KMS-11 (cell line): ENCODE results near the gene PELI3.

Experiments used
- H2AFZ ChIP-seq: fragments of 200-600 bp; sonication (generic); 2 replicates; pipeline ENCODE4 v1.6.1; 2016; ENCODE audit warnings: antibody characterized with exemption, mixed run types, low read depth
- H3K27ac ChIP-seq: fragments of 200-600 bp; sonication (generic); 2 replicates; pipeline ENCODE4 v1.6.1; 2016; ENCODE audit warnings: mild to moderate bottlenecking, mixed run types
- H3K27me3 ChIP-seq: fragments of 200-600 bp; sonication (generic); 2 replicates; pipeline ENCODE4 v1.6.1; 2017; ENCODE audit warnings: mild to moderate bottlenecking, low read depth, mixed run types, moderate library complexity; ENCODE audit not compliant: insufficient read depth
- H3K36me3 ChIP-seq: fragments of 200-600 bp; sonication (generic); 2 replicates; pipeline ENCODE4 v1.6.1; 2017; ENCODE audit warnings: mild to moderate bottlenecking, mixed run types; ENCODE audit not compliant: insufficient read depth
- H3K4me1 ChIP-seq: fragments of 200-600 bp; sonication (generic); 2 replicates; pipeline ENCODE4 v1.6.1; 2016; ENCODE audit warnings: mild to moderate bottlenecking, low read depth, mixed run types; ENCODE audit not compliant: poor library complexity, severe bottlenecking
- H3K4me2 ChIP-seq: fragments of 200-600 bp; sonication (generic); 2 replicates; pipeline ENCODE4 v1.7.0; 2016; ENCODE audit warnings: mild to moderate bottlenecking, mixed run types
- H3K4me3 ChIP-seq: fragments of 200-600 bp; sonication (generic); IDR thresholded peaks from 2 replicates; pipeline ENCODE4 v1.6.1; 2017; ENCODE audit warnings: low read depth, low read length, mixed read lengths; ENCODE audit not compliant: insufficient read depth
- H3K79me2 ChIP-seq: fragments of 200-600 bp; sonication (generic); 2 replicates; pipeline ENCODE4 v1.6.1; 2016; ENCODE audit warnings: low read depth, mixed run types; ENCODE audit not compliant: insufficient read depth
- H3K9ac ChIP-seq: fragments of 200-600 bp; sonication (generic); 2 replicates; pipeline ENCODE4 v1.6.1; 2016; ENCODE audit warnings: mild to moderate bottlenecking, mixed run types
- H4K20me1 ChIP-seq: fragments of 200-600 bp; sonication (generic); 2 replicates; pipeline ENCODE4 v1.6.1; 2016; ENCODE audit warnings: mild to moderate bottlenecking, mixed run types; ENCODE audit not compliant: insufficient read depth
- TF ChIP-seq, protein P1 (sequence below): fragments of 200-600 bp; sonication (generic); conservative IDR thresholded peaks from 2 replicates; pipeline ENCODE4 v1.6.1; 2017; ENCODE audit warnings: low read depth, mild to moderate bottlenecking, antibody characterized with exemption, low read length, moderate library complexity, mixed read lengths

The PELI3 gene, protein sequence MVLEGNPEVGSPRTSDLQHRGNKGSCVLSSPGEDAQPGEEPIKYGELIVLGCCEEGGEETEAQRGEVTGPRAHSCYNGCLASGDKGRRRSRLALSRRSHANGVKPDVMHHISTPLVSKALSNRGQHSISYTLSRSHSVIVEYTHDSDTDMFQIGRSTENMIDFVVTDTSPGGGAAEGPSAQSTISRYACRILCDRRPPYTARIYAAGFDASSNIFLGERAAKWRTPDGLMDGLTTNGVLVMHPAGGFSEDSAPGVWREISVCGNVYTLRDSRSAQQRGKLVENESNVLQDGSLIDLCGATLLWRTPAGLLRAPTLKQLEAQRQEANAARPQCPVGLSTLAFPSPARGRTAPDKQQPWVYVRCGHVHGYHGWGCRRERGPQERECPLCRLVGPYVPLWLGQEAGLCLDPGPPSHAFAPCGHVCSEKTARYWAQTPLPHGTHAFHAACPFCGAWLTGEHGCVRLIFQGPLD

DNA sequence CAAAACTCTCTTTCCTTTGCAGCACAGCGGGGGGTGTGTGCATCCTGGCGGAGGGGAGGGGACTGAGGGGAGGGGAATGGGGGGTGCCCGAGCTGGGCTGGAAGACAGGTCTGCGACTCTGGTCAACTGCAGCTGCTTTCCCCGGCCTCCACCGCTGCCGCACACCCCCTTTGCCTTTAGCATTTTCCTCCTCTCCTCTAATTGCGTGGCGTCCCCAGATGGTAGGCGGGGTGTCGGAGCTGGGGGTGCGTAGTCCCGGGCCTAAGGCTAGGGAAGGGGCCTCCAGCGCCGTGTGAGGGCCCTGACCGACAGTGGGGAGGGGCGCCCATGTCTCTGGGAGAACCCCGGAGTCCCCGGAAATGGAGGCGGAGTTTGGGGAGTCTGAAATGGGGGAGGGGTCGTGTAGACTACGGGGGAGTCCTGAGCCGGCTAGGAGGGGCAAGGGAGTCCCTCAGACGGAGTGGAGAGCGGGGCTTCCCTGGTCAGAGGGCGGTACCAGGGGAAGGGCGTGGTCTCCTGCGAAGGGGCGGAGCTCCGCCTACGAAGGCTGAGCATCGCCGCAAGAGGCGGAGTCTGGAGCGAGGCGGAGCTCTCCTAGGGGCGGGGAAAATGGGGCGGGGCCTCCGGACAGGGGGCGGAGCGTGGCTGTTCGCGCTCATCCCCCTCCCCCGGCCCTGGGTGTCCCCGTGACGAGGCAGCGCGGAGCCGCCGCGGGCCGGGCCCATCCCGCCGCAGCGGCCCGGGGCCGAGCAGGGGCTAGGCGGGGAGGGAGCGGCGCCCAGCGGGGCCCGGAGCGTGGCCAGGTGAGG lies at the start of gene PELI3:
PELI3 (plus strand) TSS at position 681 of the 809 bp plus-strand sequence. CDS start 1,224 bp downstream, outside the sequence.
- peaks cover 5% of the 10 kb centered on the region for H3K4me1 ChIP-seq
- TF ChIP-seq, protein P1, sequence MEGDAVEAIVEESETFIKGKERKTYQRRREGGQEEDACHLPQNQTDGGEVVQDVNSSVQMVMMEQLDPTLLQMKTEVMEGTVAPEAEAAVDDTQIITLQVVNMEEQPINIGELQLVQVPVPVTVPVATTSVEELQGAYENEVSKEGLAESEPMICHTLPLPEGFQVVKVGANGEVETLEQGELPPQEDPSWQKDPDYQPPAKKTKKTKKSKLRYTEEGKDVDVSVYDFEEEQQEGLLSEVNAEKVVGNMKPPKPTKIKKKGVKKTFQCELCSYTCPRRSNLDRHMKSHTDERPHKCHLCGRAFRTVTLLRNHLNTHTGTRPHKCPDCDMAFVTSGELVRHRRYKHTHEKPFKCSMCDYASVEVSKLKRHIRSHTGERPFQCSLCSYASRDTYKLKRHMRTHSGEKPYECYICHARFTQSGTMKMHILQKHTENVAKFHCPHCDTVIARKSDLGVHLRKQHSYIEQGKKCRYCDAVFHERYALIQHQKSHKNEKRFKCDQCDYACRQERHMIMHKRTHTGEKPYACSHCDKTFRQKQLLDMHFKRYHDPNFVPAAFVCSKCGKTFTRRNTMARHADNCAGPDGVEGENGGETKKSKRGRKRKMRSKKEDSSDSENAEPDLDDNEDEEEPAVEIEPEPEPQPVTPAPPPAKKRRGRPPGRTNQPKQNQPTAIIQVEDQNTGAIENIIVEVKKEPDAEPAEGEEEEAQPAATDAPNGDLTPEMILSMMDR, result no peak

DNA sequence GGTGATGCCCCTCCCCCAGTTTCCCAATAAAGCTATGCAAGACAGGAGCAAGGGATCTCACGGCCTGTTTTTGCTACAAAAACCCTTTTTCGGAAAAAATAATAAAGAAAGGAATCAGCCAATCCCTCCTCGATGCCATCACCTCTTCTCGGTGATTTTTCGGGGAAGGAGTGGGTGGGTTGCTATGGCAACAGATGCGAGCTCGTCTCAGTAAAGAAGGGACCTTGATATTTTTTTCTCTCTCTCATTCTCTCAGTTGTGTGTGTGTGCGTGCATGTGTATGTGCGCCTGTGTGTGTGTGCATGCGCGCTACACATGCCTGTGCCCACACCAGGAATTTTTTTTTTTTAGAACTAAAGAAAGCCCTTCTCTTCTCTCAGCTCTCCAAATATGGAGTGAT lies 49.7 kb upstream of the PELI3 start:
- H3K9ac ChIP-seq, result no peak overlapping the region
- no peaks in the 10 kb centered on the region for H4K20me1 ChIP-seq
- no peak overlapping the region for H3K27ac ChIP-seq
- H3K4me3 ChIP-seq, result no peak overlapping the region
- no peak overlapping the region for H3K4me2 ChIP-seq
- H3K4me1 ChIP-seq, result peaks cover 13% of the 10 kb centered on the region
- TF ChIP-seq, protein P1, result no peak
- no peaks in the 10 kb centered on the region for H3K79me2 ChIP-seq
- H2AFZ ChIP-seq, result no peak overlapping the region
- H3K27me3 ChIP-seq, result peaks cover 60% of the 10 kb centered on the region
- H3K36me3 ChIP-seq, result no peaks in the 10 kb centered on the region

More for the DNA sequence above, at the start of gene PELI3:
- Histone ChIP-seq H3K27ac (no peak within 1 kb of the TSS), H3K79me2 (no peaks in the 10 kb centered on the region), H3K36me3 (no peaks in the 10 kb centered on the region), H2AFZ (peak within 1 kb of the TSS; percentile 91), H3K27me3 (no peaks in the 10 kb centered on the region), H4K20me1 (no peaks in the 10 kb centered on the region), H3K9ac (no peak within 1 kb of the TSS; the same call in 1 of the 2 replicates), H3K4me2 (peak within 1 kb of the TSS; percentile 74), H3K4me3 (no peak within 1 kb of the TSS)

DNA sequence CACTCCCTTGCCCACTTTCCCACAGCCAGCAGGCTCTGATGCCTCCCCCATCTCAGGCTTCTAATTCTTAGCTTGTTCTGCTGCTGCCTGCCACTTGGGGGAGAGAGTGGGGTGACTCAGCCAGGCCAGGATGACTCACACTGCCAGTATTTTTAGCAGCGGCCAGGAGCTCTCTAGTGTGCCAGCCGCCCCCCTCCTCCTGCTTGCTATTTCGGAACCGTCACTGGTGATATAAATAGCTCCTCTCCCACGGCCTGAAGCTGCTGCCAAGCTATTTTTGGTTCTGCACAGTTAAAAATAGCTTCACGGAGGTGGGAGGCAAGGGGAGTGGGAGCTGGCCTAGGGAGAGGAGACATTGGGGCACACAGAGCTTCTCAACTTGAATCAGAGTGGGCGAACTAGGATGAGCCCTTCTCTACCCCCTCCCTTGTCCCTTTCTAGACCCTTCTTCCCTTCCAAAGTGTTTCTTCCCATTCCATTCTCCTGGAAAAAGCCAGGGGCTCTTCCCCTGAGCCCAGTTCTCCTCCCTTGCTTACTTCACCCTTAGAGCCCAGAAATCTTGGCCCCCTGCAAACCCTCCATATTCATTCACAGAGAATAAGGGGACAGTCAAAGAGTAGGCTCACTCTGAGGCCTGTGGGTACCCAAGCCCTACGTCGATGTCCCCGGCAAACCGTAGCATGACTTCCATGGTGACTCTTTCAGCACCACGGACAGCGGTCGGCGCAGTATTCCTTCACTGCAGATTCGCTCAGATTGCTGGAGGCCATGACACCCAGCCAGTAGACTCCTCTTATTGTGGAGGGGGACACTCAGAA lies 48.3 kb upstream of the PELI3 start:
- H3K4me1 ChIP-seq, result peaks cover 13% of the 10 kb centered on the region
- no peaks in the 10 kb centered on the region for H3K36me3 ChIP-seq
- no peak overlapping the region for H3K4me3 ChIP-seq
- no peaks in the 10 kb centered on the region for H4K20me1 ChIP-seq
- no peaks in the 10 kb centered on the region for H3K79me2 ChIP-seq
- H3K27me3 ChIP-seq, result peaks cover 49% of the 10 kb centered on the region
- peak overlapping the region; percentile 41; the same call in 1 of the 2 replicates for H3K4me2 ChIP-seq
- H3K27ac ChIP-seq, result no peak overlapping the region
- no peak overlapping the region for H3K9ac ChIP-seq
- no peak overlapping the region for H2AFZ ChIP-seq
- TF ChIP-seq, protein P1, result peak; percentile 26; the same call in 1 of the 2 replicates

DNA sequence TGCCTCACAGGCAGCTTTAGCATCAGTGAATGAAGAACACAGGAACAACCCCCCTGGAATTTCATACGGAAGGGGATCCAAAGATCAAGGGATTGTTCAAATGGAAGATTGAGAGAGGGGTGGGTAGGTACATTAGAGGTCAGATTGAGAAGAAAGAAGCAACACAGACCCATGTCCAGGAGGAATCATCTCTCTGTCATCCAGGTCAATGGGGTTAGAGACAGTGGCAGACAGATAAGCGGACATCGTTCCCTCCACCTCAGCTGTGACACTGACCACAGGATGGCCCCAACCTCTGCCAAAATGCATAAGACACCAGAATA lies 47.8 kb upstream of the PELI3 start:
- Histone ChIP-seq H3K27ac (no peak overlapping the region), H2AFZ (no peak overlapping the region), H3K4me3 (no peak overlapping the region), H4K20me1 (no peaks in the 10 kb centered on the region), H3K4me1 (peaks cover 13% of the 10 kb centered on the region), H3K27me3 (peaks cover 45% of the 10 kb centered on the region), H3K79me2 (no peaks in the 10 kb centered on the region), H3K4me2 (no peak overlapping the region), H3K9ac (no peak overlapping the region), H3K36me3 (no peaks in the 10 kb centered on the region)
- TF ChIP-seq, protein P1, result no peak
